GM19328 (cell line): Measurements from ENCODE around the gene ANP32E.
"Not testable (repeated sequence)": the region's sequence is repeated elsewhere in the genome, so short reads cannot be mapped to it uniquely, and the experiment has no call there.

ENCODE experiments used
- ATAC-seq: cut with Tn5 transposase; IDR thresholded peaks from one replicate; pipeline ENCODE4 v1.9.1; 2021; ENCODE audit warnings: mild to moderate bottlenecking, moderate library complexity; ENCODE audit not compliant: unreplicated experiment

ANP32E gene

GRCh38 chr1:150214099-150214756, 21.7 kb downstream of the ANP32E start:
- not testable (repeated sequence) for ATAC-seq

- ATAC-seq = peak; percentile 65
Observed at GRCh38 chr1:150213170-150214098, 22.5 kb downstream of the ANP32E start.

- ATAC-seq = no peak
Observed at GRCh38 chr1:150212070-150212469, 23.8 kb downstream of the ANP32E start.

GRCh38 chr1:150210706-150211105, 25.2 kb downstream of the ANP32E start:
- ATAC-seq = no peak

GRCh38 chr1:150210091-150210490, 25.8 kb downstream of the ANP32E start:
- no peak for ATAC-seq

- not testable (repeated sequence) for ATAC-seq
Observed at GRCh38 chr1:150208460-150208859, 27.5 kb downstream of the ANP32E start.

- ATAC-seq = no peak
Observed at GRCh38 chr1:150207281-150207971, 28.5 kb downstream of the ANP32E start.

GRCh38 chr1:150196417-150196816, 39.5 kb downstream of the ANP32E start:
- no peak for ATAC-seq

- ATAC-seq = no peak
Observed at GRCh38 chr1:150194381-150195031, 41.4 kb downstream of the ANP32E start.

- no peak for ATAC-seq
Observed at GRCh38 chr1:150192012-150192411, 43.9 kb downstream of the ANP32E start.

GRCh38 chr1:150187560-150187931, 48.4 kb downstream of the ANP32E start:
- ATAC-seq = no peak

GRCh38 chr1:150186789-150187559, 48.9 kb downstream of the ANP32E start:
- no peak for ATAC-seq

GRCh38 chr1:150186438-150186788, 49.5 kb downstream of the ANP32E start:
- not testable (repeated sequence) for ATAC-seq

- ATAC-seq = no peak
Observed at GRCh38 chr1:150185481-150185880, 50.4 kb downstream of the ANP32E start.

- no peak for ATAC-seq
Observed at GRCh38 chr1:150183061-150183460, 52.9 kb downstream of the ANP32E start.

GRCh38 chr1:150182247-150182646, 53.7 kb downstream of the ANP32E start:
- no peak for ATAC-seq

- no peak for ATAC-seq
Observed at GRCh38 chr1:150180474-150180873, 55.4 kb downstream of the ANP32E start.

- no peak for ATAC-seq
Observed at GRCh38 chr1:150179867-150180266, 56.0 kb downstream of the ANP32E start.

GRCh38 chr1:150178548-150178947, 57.4 kb downstream of the ANP32E start:
- no peak for ATAC-seq

- no peak for ATAC-seq
Observed at GRCh38 chr1:150176593-150176992, 59.3 kb downstream of the ANP32E start.
